OCI-LY1 (cell line): ENCODE measurements around the gene NUP107.

Experiments
- EZH2 ChIP-seq: fragments of 200-600 bp; sonication (generic), shearing (Covaris generic); IDR thresholded peaks from 2 replicates; pipeline ENCODE4 v1.8.0; 2017; ENCODE audit warnings: borderline replicate concordance, mixed run types, mild to moderate bottlenecking, antibody characterized with exemption, low read length, moderate library complexity, mixed read lengths
- TF ChIP-seq, protein P1 (sequence below): fragments of 200-600 bp; sonication (generic), shearing (Covaris generic); IDR thresholded peaks from 2 replicates; pipeline ENCODE4 v1.5.1; 2017; ENCODE audit warnings: mild to moderate bottlenecking, antibody characterized with exemption, low read length, moderate library complexity, mixed read lengths

DNA sequence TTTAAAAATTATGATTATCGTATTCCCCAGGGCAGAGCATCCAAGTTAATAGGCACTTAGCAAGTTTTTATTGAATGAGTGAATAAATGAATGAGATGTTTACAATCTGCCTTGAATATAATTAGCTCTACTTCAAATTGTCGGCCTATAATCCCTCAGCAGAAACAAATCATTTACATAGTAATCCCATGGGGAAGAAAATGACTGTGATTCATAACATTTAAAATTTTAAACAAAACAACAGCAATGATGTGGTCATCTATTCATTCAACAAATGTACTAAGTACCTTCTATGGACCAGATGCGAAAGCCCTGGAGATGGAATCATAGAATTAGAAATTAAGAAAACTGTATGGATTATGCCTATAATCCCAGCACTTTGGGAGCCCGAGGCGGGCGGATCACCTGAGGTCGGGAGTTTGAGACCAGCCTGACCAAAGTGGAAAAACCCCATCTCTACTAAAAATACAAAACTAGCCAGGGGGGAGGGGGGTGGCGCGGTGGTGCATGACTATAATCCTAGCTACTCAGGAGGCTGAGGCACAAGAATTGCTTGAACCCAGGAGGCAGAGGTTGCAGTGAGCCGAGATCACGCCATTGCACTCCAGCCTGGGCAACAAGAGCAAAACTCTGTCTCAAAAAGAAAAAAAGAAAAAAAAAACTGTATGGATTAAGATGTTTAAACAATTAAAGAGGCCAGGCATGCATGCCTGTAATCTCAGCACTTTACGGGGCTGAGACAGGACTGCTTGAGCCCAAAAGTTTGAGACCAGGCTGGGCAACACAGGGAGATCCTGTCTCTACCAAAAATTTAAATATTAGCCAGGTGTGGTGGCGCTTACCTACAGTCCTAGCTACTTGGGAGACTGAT, 103.5 kb downstream of the NUP107 start:
- TF ChIP-seq, protein P1, sequence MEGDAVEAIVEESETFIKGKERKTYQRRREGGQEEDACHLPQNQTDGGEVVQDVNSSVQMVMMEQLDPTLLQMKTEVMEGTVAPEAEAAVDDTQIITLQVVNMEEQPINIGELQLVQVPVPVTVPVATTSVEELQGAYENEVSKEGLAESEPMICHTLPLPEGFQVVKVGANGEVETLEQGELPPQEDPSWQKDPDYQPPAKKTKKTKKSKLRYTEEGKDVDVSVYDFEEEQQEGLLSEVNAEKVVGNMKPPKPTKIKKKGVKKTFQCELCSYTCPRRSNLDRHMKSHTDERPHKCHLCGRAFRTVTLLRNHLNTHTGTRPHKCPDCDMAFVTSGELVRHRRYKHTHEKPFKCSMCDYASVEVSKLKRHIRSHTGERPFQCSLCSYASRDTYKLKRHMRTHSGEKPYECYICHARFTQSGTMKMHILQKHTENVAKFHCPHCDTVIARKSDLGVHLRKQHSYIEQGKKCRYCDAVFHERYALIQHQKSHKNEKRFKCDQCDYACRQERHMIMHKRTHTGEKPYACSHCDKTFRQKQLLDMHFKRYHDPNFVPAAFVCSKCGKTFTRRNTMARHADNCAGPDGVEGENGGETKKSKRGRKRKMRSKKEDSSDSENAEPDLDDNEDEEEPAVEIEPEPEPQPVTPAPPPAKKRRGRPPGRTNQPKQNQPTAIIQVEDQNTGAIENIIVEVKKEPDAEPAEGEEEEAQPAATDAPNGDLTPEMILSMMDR = no peak
- TF ChIP-seq EZH2 = no peak
